Pancreas (tissue), 10 donors: ENCODE results near the gene E2F6. TPM values are rescaled to one million over a fixed set of nuclear protein-coding genes. Genes with fewer than 3 reads are reported as not detected.

ENCODE experiments used
- ATAC-seq, 4 donors: fragments of 200-7000 bp; cut with Tn5 transposase; one replicate each; pipeline versions ENCODE4 v1.8.0 to v1.9.1; 2020; ENCODE audit warnings: mild to moderate bottlenecking in 4 of 4, moderate library complexity in 4 of 4
- DNase-seq, 6 donors: peaks; one replicate each; pipeline ENCODE4 v3.0.0-alpha.2; 2020
- FAIRE-seq: peaks from 2 replicates; lab custom pipeline; 2012; peaks lifted over from hg19 to GRCh38; lab: Jason Lieb, UNC
- H3K27ac ChIP-seq, 4 donors: fragments of 200-600 bp; sonication (generic); 1 replicate in 3 of 4; 2 replicates in 1 of 4; pipeline versions ENCODE4 v1.5.0 to v1.8.0; 2020
- H3K27me3 ChIP-seq, 4 donors: fragments of 200-600 bp; one replicate each; pipeline ENCODE4 v1.8.0; 2021
- H3K36me3 ChIP-seq, 3 donors: fragments of 200-600 bp; sonication (generic) in 1 of 3; one replicate each; pipeline versions ENCODE4 v1.5.0 to v1.8.0; 2020 to 2021
- H3K4me1 ChIP-seq, 3 donors: fragments of 200-600 bp; one replicate each; pipeline ENCODE4 v1.8.0; 2021
- H3K4me3 ChIP-seq, 4 donors: fragments of 200-600 bp; sonication (generic) in 2 of 4; one replicate each; pipeline versions ENCODE4 v1.5.0 to v1.8.0; 2020 to 2021
- H3K9me3 ChIP-seq, 4 donors: fragments of 200-600 bp; one replicate each; pipeline ENCODE4 v1.8.0; 2021
- whole genome bisulfite sequencing, 2 donors: extraction: QIAGEN DNeasy Blood & Tissue Kit; methylation state at CpG; one replicate each; pipeline ENCODE4 v1.1.7; 2013; 5-methylcytosine and 5-hydroxymethylcytosine counted together
- intact Hi-C, 3 donors: fragments of 100-400 bp; cut with DNase I; formaldehyde crosslinking; loops; one replicate each; pipeline versions ENCODE4 v1.11.1 to v1.14.2; 2022
- polyA plus RNA-seq, 2 donors: library from polyadenylated mRNA; stranded (reverse); fragments of 200-250 nt; gene quantifications; one replicate each; pipeline ENCODE4 v1.2.3, GENCODE V29; 2013
- total RNA-seq, 6 donors: library from RNA; stranded (reverse); fragmentation: NEBNext Ultra II Directional in 4 of 6; extraction: Animal tissue kit (Norgen Biotek cat#: 25700) in 4 of 6; gene quantifications; one replicate each; pipeline versions ENCODE4 v1.2.1 to v1.2.4, GENCODE V29; 2021 to 2023
- TF ChIP-seq, protein P1 (sequence below), 4 donors: fragments of 200-600 bp; sonication (generic) in 3 of 4; IDR thresholded peaks; one replicate each; pipeline versions ENCODE4 v1.5.0 to v1.8.0; 2021; ENCODE audit warnings: antibody characterized with exemption in 4 of 4
- donor health status: healthy with polysubstance abuse.
- donor health status: DM: no; HTN: no; CAD: no; lungs with moderate emphysema.
- donor health status: DM: no; HTN: no; CAD: no.
- donor health status: control.
- donor health status: control.
- donor health status: Bipolar disorder and iron deficiency.
- donor health status: DM: yes; HTN: yes; CAD: no.
- donor health status: DM: no; HTN: no; CAD: no.
- donor health status: DM: no; HTN: no; CAD: no.
- donor health status: DM: yes; HTN: yes; CAD: no.

Gene E2F6
- total and polyA plus RNA-seq, 8 donors = 3.0 to 9.6 (median 5.0) TPM

DNA sequence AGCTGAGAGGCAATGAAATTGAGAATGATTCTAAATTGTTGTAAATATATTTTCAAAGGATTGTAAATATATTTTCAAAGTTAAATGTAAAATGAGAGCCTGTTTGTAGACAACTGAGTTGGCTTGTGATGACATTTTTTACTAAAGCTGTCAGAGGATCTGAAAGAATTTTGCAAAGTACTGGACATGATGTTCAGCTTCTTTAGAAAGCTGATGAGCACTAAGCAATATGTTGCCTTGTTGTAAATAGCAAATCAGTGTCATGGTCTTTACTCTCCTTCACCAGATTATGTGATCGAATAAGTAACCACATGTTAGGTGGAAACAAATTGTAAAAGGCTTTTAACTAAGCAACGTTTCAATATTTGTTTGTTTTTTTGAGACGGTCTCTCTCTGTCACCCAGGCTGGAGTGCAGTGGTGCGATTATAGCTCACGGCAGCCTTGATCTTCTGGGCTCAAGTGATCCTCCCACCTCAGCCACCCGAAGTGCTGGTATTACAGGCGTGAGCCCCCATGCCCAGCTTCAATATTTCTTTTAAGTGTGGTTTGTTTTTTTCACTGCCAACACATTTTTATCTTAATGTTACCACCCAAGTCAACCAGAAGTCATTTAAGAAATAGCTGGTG is 44.0 kb downstream of the E2F6 start:
- Histone ChIP-seq H3K9me3 (no peaks in the 10 kb centered on the region), H3K27ac (no peak overlapping the region), H3K36me3 (no peaks in the 10 kb centered on the region), H3K4me3 (no peak overlapping the region), H3K4me1 (no peaks in the 10 kb centered on the region), H3K27me3 (no peaks in the 10 kb centered on the region)
- 58 to 79% methylated on average over 7 of the region's 7 CpGs for whole genome bisulfite sequencing, 2 donors
- TF ChIP-seq, protein P1, sequence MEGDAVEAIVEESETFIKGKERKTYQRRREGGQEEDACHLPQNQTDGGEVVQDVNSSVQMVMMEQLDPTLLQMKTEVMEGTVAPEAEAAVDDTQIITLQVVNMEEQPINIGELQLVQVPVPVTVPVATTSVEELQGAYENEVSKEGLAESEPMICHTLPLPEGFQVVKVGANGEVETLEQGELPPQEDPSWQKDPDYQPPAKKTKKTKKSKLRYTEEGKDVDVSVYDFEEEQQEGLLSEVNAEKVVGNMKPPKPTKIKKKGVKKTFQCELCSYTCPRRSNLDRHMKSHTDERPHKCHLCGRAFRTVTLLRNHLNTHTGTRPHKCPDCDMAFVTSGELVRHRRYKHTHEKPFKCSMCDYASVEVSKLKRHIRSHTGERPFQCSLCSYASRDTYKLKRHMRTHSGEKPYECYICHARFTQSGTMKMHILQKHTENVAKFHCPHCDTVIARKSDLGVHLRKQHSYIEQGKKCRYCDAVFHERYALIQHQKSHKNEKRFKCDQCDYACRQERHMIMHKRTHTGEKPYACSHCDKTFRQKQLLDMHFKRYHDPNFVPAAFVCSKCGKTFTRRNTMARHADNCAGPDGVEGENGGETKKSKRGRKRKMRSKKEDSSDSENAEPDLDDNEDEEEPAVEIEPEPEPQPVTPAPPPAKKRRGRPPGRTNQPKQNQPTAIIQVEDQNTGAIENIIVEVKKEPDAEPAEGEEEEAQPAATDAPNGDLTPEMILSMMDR (IDR thresholded peaks at IDR 0.05) = no peak
- DNase-seq (no peak), FAIRE-seq (no peak), ATAC-seq (no peak)
- intact Hi-C loops = no loop called here

DNA sequence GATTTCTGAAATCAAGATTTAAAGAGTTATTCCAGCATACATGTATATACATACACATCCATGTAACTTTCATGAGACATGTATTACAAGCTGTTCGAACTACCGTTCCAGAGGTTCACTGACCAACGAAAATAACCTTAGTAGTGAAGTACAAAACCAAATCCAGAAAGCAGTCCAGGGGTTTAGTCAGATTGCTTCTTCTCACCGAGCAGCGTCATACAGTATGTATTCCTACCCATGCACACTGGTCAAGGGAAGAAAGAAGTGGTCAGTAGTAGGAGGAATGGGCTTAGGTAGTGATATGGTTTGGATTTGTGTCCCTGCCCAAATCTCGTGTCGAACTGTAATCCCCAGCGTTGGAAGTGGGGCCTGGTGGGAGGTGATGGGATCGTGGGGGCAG is 45.3 kb downstream of the E2F6 start:
- Histone ChIP-seq H3K36me3 (no peaks in the 10 kb centered on the region), H3K27me3 (no peaks in the 10 kb centered on the region), H3K4me3 (no peak overlapping the region), H3K9me3 (no peaks in the 10 kb centered on the region), H3K27ac (no peak overlapping the region), H3K4me1 (no peaks in the 10 kb centered on the region)
- no peak for ATAC-seq
- FAIRE-seq = no peak
- intact Hi-C loops = no loop called here
- 83 to 89% methylated on average over 9 of the region's 9 CpGs for WGBS, 2 donors
- no peak for DNase-seq
- TF ChIP-seq, protein P1 (IDR thresholded peaks at IDR 0.05) = no peak

DNA sequence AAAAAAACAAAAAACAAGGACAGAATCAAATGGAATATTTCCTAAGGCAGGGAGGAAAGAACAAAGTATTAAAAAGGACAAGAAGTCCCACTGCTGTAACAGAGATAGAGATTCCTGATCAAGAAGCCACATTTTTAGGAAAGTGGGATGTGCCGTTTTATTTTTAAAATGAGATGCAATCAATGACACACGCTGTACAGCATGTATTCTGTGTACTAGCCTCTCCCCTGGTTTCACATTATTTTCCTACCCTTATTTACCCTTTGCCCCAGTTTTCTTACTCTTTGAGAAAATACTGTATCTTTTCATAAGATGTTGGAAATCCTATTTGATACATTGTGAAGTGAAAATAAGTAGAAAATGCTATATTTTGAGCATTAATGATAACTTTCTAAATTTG is 45.8 kb downstream of the E2F6 start:
- no peak overlapping the region for H3K27ac ChIP-seq
- ATAC-seq (no peak), DNase-seq (no peak), FAIRE-seq (no peak)
- 88 to 95% methylated on average over 2 of the region's 2 CpGs for WGBS, 2 donors
- H3K9me3 ChIP-seq = no peaks in the 10 kb centered on the region
- H3K36me3 ChIP-seq = no peaks in the 10 kb centered on the region
- no peaks in the 10 kb centered on the region for H3K4me1 ChIP-seq
- H3K4me3 ChIP-seq = no peak overlapping the region
- intact Hi-C loops = no loop called here
- TF ChIP-seq, protein P1 (IDR thresholded peaks at IDR 0.05) = no peak
- no peaks in the 10 kb centered on the region for H3K27me3 ChIP-seq

DNA sequence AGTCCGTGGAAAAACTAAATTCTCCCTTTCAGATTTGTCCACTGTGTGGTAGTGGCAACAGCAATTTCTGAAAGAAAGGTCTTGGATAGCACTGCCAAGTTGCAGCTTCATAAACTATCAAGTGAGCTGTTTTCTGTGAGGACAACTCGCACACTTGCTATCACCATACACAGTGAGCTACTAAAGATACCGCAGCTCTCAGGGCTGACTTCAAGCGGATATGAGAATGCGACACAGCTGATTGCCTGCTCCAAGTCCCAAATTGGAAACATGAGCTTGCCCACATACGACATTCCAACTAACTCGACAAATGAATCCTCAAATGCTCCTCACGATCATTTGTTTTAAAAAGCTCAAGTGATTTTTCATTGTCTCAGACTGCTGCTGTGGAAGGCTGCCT is 46.2 kb downstream of the E2F6 start:
- WGBS, 2 donors = 71 to 75% methylated on average over 8 of the region's 8 CpGs
- ATAC-seq (no peak), DNase-seq (no peak), FAIRE-seq (no peak)
- Histone ChIP-seq H3K27ac (no peak overlapping the region), H3K27me3 (no peaks in the 10 kb centered on the region), H3K9me3 (no peaks in the 10 kb centered on the region), H3K4me3 (no peak overlapping the region), H3K4me1 (no peaks in the 10 kb centered on the region), H3K36me3 (no peaks in the 10 kb centered on the region)
- intact Hi-C loops = loop anchor here in 1 of 3 donors (10.0 kb wide), 1 partner anchor 285 kb away; a partner anchor contains a TSS
- TF ChIP-seq, protein P1 (IDR thresholded peaks at IDR 0.05) = no peak

DNA sequence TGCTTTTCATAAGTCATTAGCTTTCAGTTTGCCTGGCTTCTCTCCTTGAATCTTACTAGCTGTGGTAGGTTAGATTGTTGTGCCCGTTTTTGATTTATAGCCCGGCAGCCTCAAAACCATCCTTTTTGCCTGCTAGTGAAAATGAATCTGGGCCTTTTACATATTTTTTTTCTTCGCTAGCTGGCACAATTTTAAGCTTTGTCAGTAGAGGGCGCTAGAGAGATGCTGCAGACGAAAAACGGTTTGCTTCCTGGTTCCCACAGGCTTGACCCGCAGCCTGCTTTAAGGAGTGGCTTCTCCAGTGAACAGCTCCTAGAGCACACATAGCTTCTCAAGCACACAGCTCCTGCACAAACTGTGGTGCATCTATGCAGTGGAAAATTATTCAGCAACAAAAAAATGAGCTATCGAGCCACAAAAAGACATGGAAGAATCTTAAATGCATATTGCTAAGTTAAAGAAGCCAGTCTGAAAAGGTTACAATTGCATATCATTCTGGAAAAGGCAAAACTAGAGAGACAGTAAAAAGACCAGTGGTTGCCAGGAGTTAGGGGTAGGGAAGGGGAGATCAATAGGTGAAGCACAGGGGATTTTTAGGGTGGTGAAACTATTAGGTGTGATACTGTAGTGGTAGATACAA is 47.9 kb downstream of the E2F6 start:
- H3K36me3 ChIP-seq = no peaks in the 10 kb centered on the region
- H3K4me1 ChIP-seq = no peaks in the 10 kb centered on the region
- H3K9me3 ChIP-seq = no peaks in the 10 kb centered on the region
- H3K27ac ChIP-seq = no peak overlapping the region
- DNase-seq (peak in 1 of 6 donors; percentile 23), ATAC-seq (no peak), FAIRE-seq (no peak)
- TF ChIP-seq, protein P1 (IDR thresholded peaks at IDR 0.05) = peak in 1 of 4 donors; percentile 13
- 43 to 54% methylated on average over 8 of the region's 8 CpGs for WGBS, 2 donors
- H3K4me3 ChIP-seq = no peak overlapping the region
- no peaks in the 10 kb centered on the region for H3K27me3 ChIP-seq
- intact Hi-C loops = loop anchor here in 1 of 3 donors (10.0 kb wide), 1 partner anchor 283 kb away; a partner anchor contains a TSS
